ENCODE measurements around the gene RBP2.
"Not testable (repeated sequence)": the region's sequence is repeated elsewhere in the genome, so short reads cannot be mapped to it uniquely, and the experiment has no call there.

Gene RBP2

GRCh38 chr3:139421040-139421439, 55.3 kb downstream of the RBP2 start:
- DNase-seq (ENCODE audit: extremely low read depth, low read depth): no peak
- TF ChIP-seq CTCF (IDR thresholded peaks at IDR 0.05; ENCODE audit: low read depth, low read length): no peak

GRCh38 chr3:139418144-139418543, 58.2 kb downstream of the RBP2 start:
- DNase-seq (ENCODE audit: extremely low read depth, low read depth): no peak
- TF ChIP-seq CTCF (IDR thresholded peaks at IDR 0.05; ENCODE audit: low read depth, low read length): no peak

- no peak for TF ChIP-seq CTCF (IDR thresholded peaks at IDR 0.05; ENCODE audit: low read depth, low read length)
- DNase-seq (ENCODE audit: extremely low read depth, low read depth): no peak
Measured at GRCh38 chr3:139416275-139416674, 60.0 kb downstream of the RBP2 start.

GRCh38 chr3:139414608-139415224, 61.6 kb downstream of the RBP2 start:
- no peak for DNase-seq (ENCODE audit: extremely low read depth, low read depth)

GRCh38 chr3:139412891-139413290, 63.4 kb downstream of the RBP2 start:
- DNase-seq (ENCODE audit: extremely low read depth, low read depth): not testable (repeated sequence)

More at GRCh38 chr3:139414608-139415224, 61.6 kb downstream of the RBP2 start:
- no peak for TF ChIP-seq CTCF (IDR thresholded peaks at IDR 0.05; ENCODE audit: low read depth, low read length)
